Ectodermal cell (in vitro differentiated cells): Measurements from ENCODE around the gene CENPT. TPM values are rescaled to one million over a fixed set of nuclear protein-coding genes. Genes with fewer than 3 reads are reported as not detected.

Experiments
- H3K27ac ChIP-seq: 2 replicates; pipeline ENCODE4 v1.7.0; 2013; ENCODE audit warnings: mild to moderate bottlenecking, low read depth, low read length; ENCODE audit not compliant: insufficient read depth, poor library complexity, severe bottlenecking
- H3K27me3 ChIP-seq: 2 replicates; pipeline ENCODE4 v1.7.0; 2013; ENCODE audit warnings: mild to moderate bottlenecking, low read length; ENCODE audit not compliant: insufficient read depth, control insufficient read depth, poor library complexity, severe bottlenecking
- H3K36me3 ChIP-seq: one replicate; pipeline ENCODE4 v1.7.0; 2013; ENCODE audit warnings: low read length; ENCODE audit not compliant: control insufficient read depth, insufficient read depth
- H3K4me1 ChIP-seq: one replicate; pipeline ENCODE4 v1.7.0; 2013; ENCODE audit warnings: low read length; ENCODE audit not compliant: control insufficient read depth, insufficient read depth
- H3K4me3 ChIP-seq: 2 replicates; pipeline ENCODE4 v1.7.0; 2013; ENCODE audit warnings: low read depth, low read length, control low read depth; ENCODE audit not compliant: insufficient read depth
- H3K9me3 ChIP-seq: 2 replicates; pipeline ENCODE4 v1.7.0; 2013; ENCODE audit warnings: mild to moderate bottlenecking, low read length, moderate library complexity; ENCODE audit not compliant: control insufficient read depth
- WGBS, 2 experiments: methylation state at CpG; one replicate each; pipeline ENCODE4 v1.1.7; 2013; ENCODE audit warnings: missing lambda C conversion rate in 2 of 2; 5-methylcytosine and 5-hydroxymethylcytosine counted together
- polyA plus RNA-seq, 4 experiments: library from polyadenylated mRNA; stranded (reverse); fragments of 50-300 nt; gene quantifications; one replicate each; pipeline ENCODE4 v1.2.3, GENCODE V29; 2013

CENPT gene
- polyA plus RNA-seq (2013, experiment 1 of 4) = 54.9 TPM
- 50.2 TPM for polyA plus RNA-seq (2013, experiment 2 of 4)
- 51.6 TPM for polyA plus RNA-seq (2013, experiment 3 of 4)
- polyA plus RNA-seq (2013, experiment 4 of 4) = 51.9 TPM

- Histone ChIP-seq H3K9me3 (no peaks in the 10 kb centered on the region), H3K36me3 (no peaks in the 10 kb centered on the region), H3K27me3 (no peaks in the 10 kb centered on the region), H3K4me3 (peak within 1 kb of the TSS; percentile 100), H3K27ac (peak within 1 kb of the TSS; percentile 65), H3K4me1 (peaks cover 29% of the 10 kb centered on the region)
- WGBS, 2 experiments = 0 to 1% methylated on average over 60 to 61 of the region's 62 CpGs
Observed at GRCh38 chr16:67847064-67847861, at the start of gene CENPT. CENPT (minus strand) TSS chr16:67847693; CDS start chr16:67833859, 13,834 bp downstream.

- no peak overlapping the region for H3K27ac ChIP-seq
- no peaks in the 10 kb centered on the region for H3K27me3 ChIP-seq
- no peak overlapping the region for H3K4me3 ChIP-seq
- H3K4me1 ChIP-seq = peaks cover 6% of the 10 kb centered on the region
- WGBS, 2 experiments = 97 to 98% methylated on average over 3 of the region's 3 CpGs
- no peaks in the 10 kb centered on the region for H3K9me3 ChIP-seq
- H3K36me3 ChIP-seq = no peaks in the 10 kb centered on the region
Observed at GRCh38 chr16:67897231-67897630, 49.7 kb upstream of the CENPT start.

- Histone ChIP-seq H3K4me3 (peak overlapping the region; percentile 97), H3K27ac (peak overlapping the region; percentile 83), H3K9me3 (no peaks in the 10 kb centered on the region), H3K4me1 (peaks cover 6% of the 10 kb centered on the region), H3K27me3 (no peaks in the 10 kb centered on the region), H3K36me3 (no peaks in the 10 kb centered on the region)
- 42 to 44% methylated on average over 14 of the region's 14 CpGs for WGBS, 2 experiments
Observed at GRCh38 chr16:67893743-67894399, 46.4 kb upstream of the CENPT start.

GRCh38 chr16:67892899-67893742 is 45.6 kb upstream of the CENPT start, which contains the start of gene PSKH1:
PSKH1 (plus strand) TSS chr16:67893254; CDS start chr16:67908750, 15,496 bp downstream.
- Histone ChIP-seq H3K27me3 (no peaks in the 10 kb centered on the region), H3K9me3 (no peaks in the 10 kb centered on the region), H3K4me1 (peaks cover 6% of the 10 kb centered on the region), H3K36me3 (no peaks in the 10 kb centered on the region), H3K4me3 (peak within 1 kb of the TSS; percentile 97), H3K27ac (peak within 1 kb of the TSS; percentile 83)
- 0% methylated on average over 90 of the region's 90 CpGs for WGBS, 2 experiments

GRCh38 chr16:67892375-67892774 is 44.9 kb upstream of the CENPT start:
- Histone ChIP-seq H3K4me3 (peak overlapping the region; percentile 20), H3K27me3 (no peaks in the 10 kb centered on the region), H3K9me3 (no peaks in the 10 kb centered on the region), H3K36me3 (no peaks in the 10 kb centered on the region), H3K4me1 (peaks cover 6% of the 10 kb centered on the region), H3K27ac (no peak overlapping the region)
- 66 to 72% methylated on average over 3 to 4 of the region's 5 CpGs for WGBS, 2 experiments

GRCh38 chr16:67888331-67888730 is 40.8 kb upstream of the CENPT start:
- Histone ChIP-seq H3K27me3 (no peaks in the 10 kb centered on the region), H3K9me3 (no peaks in the 10 kb centered on the region), H3K27ac (peak overlapping the region; percentile 32), H3K36me3 (no peaks in the 10 kb centered on the region), H3K4me3 (no peak overlapping the region), H3K4me1 (no peaks in the 10 kb centered on the region)
- 66 to 77% methylated on average over 3 of the region's 3 CpGs for WGBS, 2 experiments

- Histone ChIP-seq H3K36me3 (peaks cover 10% of the 10 kb centered on the region), H3K9me3 (no peaks in the 10 kb centered on the region), H3K4me1 (no peaks in the 10 kb centered on the region), H3K27me3 (no peaks in the 10 kb centered on the region), H3K27ac (no peak overlapping the region), H3K4me3 (no peak overlapping the region)
- whole genome bisulfite sequencing, 2 experiments = 88 to 89% methylated on average over 5 of the region's 5 CpGs
Observed at GRCh38 chr16:67886387-67886786, 38.9 kb upstream of the CENPT start.

GRCh38 chr16:67885976-67886375 is 38.5 kb upstream of the CENPT start:
- peaks cover 10% of the 10 kb centered on the region for H3K36me3 ChIP-seq
- H3K9me3 ChIP-seq = no peaks in the 10 kb centered on the region
- 94% methylated on average over 19 of the region's 19 CpGs for WGBS, 2 experiments
- H3K4me1 ChIP-seq = no peaks in the 10 kb centered on the region
- H3K27ac ChIP-seq = no peak overlapping the region
- H3K27me3 ChIP-seq = no peaks in the 10 kb centered on the region
- no peak overlapping the region for H3K4me3 ChIP-seq

GRCh38 chr16:67885545-67885944 is 38.1 kb upstream of the CENPT start:
- Histone ChIP-seq H3K4me1 (no peaks in the 10 kb centered on the region), H3K9me3 (no peaks in the 10 kb centered on the region), H3K36me3 (peaks cover 11% of the 10 kb centered on the region), H3K27me3 (no peaks in the 10 kb centered on the region), H3K4me3 (no peak overlapping the region), H3K27ac (no peak overlapping the region)
- 90 to 93% methylated on average over 12 of the region's 12 CpGs for WGBS, 2 experiments
